ENCODE measurements around the gene FLVCR2.

FLVCR2 gene

DNA sequence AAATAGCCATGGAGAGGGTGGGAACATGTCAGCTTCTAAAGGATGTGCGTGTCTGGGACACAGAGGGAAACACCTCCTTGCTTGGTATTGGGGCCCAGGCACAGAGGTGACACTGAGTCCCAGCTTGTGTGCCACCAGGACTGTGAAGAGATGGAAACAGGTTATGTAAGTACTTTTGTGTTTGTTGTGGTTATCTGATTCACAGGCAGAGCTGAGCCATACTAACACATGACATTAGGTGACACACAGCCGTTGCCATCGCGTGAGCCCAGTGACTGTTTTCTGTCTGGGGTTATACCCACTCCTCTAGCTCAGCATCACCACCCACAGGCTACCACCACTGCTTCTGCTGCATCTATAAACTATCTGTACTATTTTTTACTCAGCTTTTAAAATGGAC, 12.1 kb upstream of the FLVCR2 start:
- Mint-ChIP-seq H3K9me3 (no peaks in the 10 kb centered on the region), H3K27me3 (ENCODE audit: low read depth, poor library complexity) (peaks cover 41% of the 10 kb centered on the region), H3K4me3 (no peak overlapping the region), H3K4me1 (peaks cover 16% of the 10 kb centered on the region), H3K27ac (no peak overlapping the region), H3K36me3 (ENCODE audit: low read depth) (no peaks in the 10 kb centered on the region)
- no peak for DNase-seq
- TF ChIP-seq, protein P1, sequence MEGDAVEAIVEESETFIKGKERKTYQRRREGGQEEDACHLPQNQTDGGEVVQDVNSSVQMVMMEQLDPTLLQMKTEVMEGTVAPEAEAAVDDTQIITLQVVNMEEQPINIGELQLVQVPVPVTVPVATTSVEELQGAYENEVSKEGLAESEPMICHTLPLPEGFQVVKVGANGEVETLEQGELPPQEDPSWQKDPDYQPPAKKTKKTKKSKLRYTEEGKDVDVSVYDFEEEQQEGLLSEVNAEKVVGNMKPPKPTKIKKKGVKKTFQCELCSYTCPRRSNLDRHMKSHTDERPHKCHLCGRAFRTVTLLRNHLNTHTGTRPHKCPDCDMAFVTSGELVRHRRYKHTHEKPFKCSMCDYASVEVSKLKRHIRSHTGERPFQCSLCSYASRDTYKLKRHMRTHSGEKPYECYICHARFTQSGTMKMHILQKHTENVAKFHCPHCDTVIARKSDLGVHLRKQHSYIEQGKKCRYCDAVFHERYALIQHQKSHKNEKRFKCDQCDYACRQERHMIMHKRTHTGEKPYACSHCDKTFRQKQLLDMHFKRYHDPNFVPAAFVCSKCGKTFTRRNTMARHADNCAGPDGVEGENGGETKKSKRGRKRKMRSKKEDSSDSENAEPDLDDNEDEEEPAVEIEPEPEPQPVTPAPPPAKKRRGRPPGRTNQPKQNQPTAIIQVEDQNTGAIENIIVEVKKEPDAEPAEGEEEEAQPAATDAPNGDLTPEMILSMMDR (IDR thresholded peaks at IDR 0.05) = no peak

DNA sequence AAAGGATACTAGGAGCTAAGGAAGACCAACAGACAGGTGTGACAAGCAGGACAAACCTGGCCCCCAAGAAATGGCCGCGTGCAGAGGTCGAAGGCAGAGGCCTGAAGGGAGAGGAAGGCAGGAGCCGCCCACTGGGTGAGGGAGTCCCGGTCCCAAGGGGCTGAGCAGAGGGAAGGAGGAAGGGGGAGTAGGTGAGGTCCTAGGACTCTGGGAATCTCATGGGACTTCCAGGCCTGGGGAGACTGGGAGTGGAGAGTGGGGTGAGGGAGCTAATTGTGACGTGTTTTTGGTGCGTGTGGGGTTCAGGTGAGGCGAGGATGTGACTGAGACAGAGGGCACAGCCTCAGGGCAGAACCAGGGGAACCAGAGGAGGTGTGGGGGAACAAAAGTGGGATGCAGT, 11.7 kb upstream of the FLVCR2 start:
- TF ChIP-seq, protein P1 (IDR thresholded peaks at IDR 0.05) = no peak
- no peak overlapping the region for H3K4me3 Mint-ChIP-seq
- H3K9me3 Mint-ChIP-seq = no peaks in the 10 kb centered on the region
- no peaks in the 10 kb centered on the region for H3K36me3 Mint-ChIP-seq (ENCODE audit: low read depth)
- no peak overlapping the region for H3K27ac Mint-ChIP-seq
- no peak for DNase-seq
- H3K4me1 Mint-ChIP-seq = peaks cover 14% of the 10 kb centered on the region
- peaks cover 42% of the 10 kb centered on the region for H3K27me3 Mint-ChIP-seq (ENCODE audit: low read depth, poor library complexity)

DNA sequence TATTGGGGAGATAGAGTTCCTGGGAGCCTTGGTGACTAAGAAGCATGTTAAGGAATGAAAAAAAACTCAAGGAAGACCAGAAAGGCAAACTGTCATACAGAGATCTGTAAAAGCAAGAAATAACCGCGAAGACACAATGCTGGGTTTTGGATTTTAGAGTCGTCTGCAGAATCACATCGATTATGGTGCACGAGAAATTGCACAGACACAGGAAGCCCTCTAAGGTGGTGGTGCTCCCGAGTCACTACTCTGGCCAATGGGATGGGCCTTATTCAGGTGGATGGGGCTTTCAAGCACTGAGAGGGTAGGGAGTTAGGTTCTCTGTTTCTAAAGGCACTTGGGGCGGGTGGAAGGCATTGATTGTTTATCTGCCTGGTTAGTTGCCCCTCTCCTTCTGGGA, 10.3 kb upstream of the FLVCR2 start:
- no peak for DNase-seq
- no peaks in the 10 kb centered on the region for H3K9me3 Mint-ChIP-seq
- H3K4me1 Mint-ChIP-seq = peaks cover 6% of the 10 kb centered on the region
- H3K27me3 Mint-ChIP-seq (ENCODE audit: low read depth, poor library complexity) = peaks cover 46% of the 10 kb centered on the region
- H3K4me3 Mint-ChIP-seq = no peak overlapping the region
- TF ChIP-seq, protein P1 (IDR thresholded peaks at IDR 0.05) = no peak
- no peaks in the 10 kb centered on the region for H3K36me3 Mint-ChIP-seq (ENCODE audit: low read depth)
- H3K27ac Mint-ChIP-seq = no peak overlapping the region

DNA sequence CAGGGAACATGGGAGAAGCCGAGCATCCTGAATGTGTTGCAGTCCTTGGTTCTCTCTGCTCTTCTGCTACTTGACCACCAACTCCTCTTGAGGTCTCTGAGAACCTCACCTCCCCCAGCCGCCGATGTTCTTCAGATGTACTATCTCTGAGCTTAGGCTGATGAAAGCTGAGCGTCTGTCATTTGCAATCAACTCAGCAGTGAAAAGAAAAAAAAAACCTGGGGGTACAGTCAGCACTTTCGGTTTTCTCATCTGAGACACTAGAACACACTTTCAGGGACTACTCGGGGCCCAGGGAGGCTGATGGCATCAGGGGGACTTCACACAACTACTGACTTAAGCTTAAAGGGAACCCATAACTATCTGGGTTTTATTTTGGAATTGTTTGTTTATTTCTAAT, 9.6 kb upstream of the FLVCR2 start:
- DNase-seq = no peak
- no peak overlapping the region for H3K27ac Mint-ChIP-seq
- H3K36me3 Mint-ChIP-seq (ENCODE audit: low read depth) = no peaks in the 10 kb centered on the region
- H3K4me3 Mint-ChIP-seq = no peak overlapping the region
- peaks cover 46% of the 10 kb centered on the region for H3K27me3 Mint-ChIP-seq (ENCODE audit: low read depth, poor library complexity)
- TF ChIP-seq, protein P1 (IDR thresholded peaks at IDR 0.05) = no peak
- peaks cover 6% of the 10 kb centered on the region for H3K4me1 Mint-ChIP-seq
- H3K9me3 Mint-ChIP-seq = no peaks in the 10 kb centered on the region

DNA sequence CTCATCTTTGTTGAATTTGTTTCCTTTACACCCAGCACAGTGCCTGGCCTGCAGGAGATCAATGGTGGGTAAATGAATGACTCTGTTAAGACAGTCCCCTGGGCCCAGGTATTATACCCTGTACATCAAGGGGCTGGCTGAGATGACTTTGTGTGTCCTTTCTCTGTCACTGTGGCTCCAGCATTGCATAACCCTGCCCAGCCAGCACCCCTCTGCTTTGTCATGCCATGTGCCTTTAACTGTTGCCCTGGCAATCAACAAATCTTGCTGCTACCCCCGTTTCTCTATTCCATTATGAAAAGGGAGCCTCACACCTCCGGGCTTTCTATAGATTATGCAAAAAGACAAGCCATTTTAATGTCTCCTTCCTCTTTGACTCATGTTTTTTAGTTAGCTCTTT, 7.6 kb upstream of the FLVCR2 start:
- DNase-seq = no peak
- Mint-ChIP-seq H3K27ac (no peak overlapping the region), H3K27me3 (ENCODE audit: low read depth, poor library complexity) (peaks cover 58% of the 10 kb centered on the region), H3K36me3 (ENCODE audit: low read depth) (no peaks in the 10 kb centered on the region), H3K4me3 (no peak overlapping the region), H3K9me3 (peaks cover 5% of the 10 kb centered on the region), H3K4me1 (peaks cover 6% of the 10 kb centered on the region)
- TF ChIP-seq, protein P1 (IDR thresholded peaks at IDR 0.05) = no peak

DNA sequence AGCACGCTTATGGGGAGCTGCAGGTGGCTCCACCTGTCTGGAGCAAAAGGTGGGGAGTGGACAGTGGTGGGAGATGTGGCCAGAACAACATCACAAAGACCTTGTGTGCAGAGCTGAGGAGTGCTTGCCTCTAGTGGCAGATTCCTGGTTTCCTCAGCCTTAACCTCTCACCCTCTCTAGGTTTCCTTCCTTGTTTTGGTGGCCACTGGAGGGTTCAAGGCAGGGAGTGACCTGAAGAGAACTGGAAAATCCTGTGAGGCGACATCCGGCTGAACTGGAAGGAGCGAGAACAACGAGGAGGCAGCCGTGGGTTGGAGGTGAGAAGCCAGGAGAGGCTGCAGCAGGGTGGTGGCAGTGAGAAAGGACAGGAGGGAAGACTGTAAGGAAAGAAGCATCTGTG, 6.3 kb upstream of the FLVCR2 start:
- Mint-ChIP-seq H3K4me3 (no peak overlapping the region), H3K27ac (no peak overlapping the region), H3K9me3 (peaks cover 5% of the 10 kb centered on the region), H3K4me1 (peaks cover 6% of the 10 kb centered on the region), H3K36me3 (ENCODE audit: low read depth) (no peaks in the 10 kb centered on the region), H3K27me3 (ENCODE audit: low read depth, poor library complexity) (peaks cover 55% of the 10 kb centered on the region)
- TF ChIP-seq, protein P1 (IDR thresholded peaks at IDR 0.05) = no peak
- no peak for DNase-seq

All from nephron progenitor cell (in vitro differentiated cells).